Activated CD4-positive, alpha-beta T cell treated with anti-CD3 and anti-CD28 coated beads for 1 hour (primary cell): ENCODE results near the gene CRY1.
"Not testable (repeated sequence)": the region's sequence is repeated elsewhere in the genome, so short reads cannot be mapped to it uniquely, and the experiment has no call there.

Source experiments
- DNase-seq: peaks from one replicate; pipeline ENCODE4 v3.0.0-alpha.2; 2020

The CRY1 gene

DNA sequence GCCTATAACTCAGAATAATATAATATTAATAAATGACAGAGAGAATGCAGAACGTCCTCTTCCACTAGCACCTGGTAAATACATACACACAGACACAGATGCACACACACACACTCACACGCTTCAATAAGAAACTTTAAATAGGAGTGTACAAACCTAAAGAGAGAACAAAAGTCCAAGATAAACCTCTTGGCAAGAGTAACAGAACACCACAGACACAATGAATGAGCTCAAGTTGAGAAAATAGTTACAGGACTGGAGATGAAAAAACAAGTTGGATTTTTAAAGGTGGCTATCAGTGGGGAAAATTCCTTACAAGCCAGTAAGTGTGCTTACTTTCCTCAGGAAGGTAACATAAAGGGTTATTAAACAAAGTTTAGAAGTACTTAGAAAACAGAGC lies 35.2 kb downstream of the CRY1 start:
- no peak for DNase-seq

DNA sequence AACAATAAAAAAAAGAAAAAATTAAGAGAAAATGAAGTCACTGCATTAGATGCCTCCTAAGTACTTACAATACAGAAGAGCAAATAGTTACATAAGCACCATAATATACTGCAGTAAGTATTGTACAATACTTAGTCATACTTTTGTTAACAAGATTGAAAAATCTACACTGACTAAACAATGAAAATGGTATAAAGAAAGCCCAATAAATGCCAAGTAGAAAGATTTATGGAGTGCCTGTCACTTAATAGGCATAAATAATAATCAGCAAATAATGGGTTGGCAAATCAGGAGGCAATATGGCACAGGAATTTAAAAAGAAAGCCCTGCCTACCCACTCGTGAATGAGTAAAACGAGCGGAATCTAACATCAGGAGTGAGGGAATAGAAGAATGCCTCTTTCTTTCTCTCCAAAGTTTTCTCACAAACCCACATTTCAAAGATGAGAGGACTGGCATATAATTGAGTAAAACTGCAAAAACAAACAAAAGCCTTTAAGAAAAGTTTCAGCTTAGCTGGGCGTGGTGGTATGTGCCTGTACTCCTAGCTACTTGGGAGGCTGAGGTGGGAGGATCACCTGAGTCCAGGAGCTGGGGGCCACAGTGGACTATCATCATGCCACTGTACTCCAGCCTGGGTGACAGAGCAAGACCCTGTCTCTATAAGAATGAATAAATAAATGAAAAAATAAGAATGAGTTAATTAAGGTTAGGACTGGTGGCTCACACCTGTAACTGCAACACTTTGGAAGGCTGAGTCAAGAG lies 36.1 kb downstream of the CRY1 start:
- DNase-seq: no peak

DNA sequence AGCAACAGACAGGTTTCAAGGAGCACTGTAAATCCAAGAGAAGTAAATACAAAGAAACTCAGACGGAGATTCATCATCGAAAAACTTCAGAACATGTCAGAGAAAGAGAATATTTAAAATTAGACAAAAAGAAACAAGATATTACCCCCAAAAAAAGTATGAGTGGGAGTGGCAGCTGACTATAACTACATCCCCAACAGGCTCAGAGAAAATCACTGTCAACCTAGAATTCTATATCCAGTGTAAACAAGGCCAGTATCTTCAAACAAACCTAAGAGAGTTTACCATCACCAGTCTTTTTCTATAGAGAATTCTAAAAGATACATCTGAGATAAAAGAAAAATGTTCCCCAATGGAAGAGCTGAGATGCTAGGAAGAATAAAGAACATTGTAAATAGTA lies 39.6 kb downstream of the CRY1 start:
- DNase-seq: no peak

DNA sequence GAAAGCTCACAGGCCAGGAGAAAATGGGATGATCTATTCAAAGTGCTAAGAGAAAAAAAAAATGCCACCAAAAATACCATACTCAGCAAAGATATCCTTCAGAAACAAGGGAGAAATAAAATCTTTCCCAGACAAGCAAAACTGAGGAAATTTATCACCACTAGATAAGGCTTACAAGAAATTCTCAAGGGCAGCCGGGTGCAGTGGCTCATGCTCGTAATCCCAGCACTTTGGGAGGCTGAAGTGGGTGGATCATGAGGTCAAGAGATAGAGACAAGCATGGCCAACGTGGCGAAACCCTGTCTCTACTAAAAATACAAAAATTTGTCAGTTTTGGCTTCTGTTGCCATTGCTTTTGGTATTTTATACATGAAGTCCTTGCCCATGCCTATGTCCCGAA lies 48.2 kb downstream of the CRY1 start:
- DNase-seq: no peak

DNA sequence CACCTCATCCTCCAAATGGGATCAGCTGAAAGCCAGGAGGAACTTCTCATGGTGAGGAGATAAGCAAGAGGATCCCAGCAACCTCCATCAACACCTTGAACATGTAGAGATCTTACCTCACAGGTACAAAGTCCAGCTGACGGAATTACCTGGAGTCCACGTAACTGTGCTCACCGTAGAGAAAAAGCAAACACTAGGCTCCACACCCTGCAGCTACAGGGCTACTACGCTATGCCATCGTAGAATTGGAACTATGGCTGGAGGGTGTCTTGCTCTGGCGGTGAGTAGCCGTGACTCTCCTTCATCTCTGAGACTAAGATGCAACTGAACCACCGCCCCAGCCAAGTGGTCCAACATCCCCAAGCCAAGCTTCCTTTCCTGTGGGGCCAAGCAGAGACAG lies 50.5 kb downstream of the CRY1 start:
- no peak for DNase-seq

DNA sequence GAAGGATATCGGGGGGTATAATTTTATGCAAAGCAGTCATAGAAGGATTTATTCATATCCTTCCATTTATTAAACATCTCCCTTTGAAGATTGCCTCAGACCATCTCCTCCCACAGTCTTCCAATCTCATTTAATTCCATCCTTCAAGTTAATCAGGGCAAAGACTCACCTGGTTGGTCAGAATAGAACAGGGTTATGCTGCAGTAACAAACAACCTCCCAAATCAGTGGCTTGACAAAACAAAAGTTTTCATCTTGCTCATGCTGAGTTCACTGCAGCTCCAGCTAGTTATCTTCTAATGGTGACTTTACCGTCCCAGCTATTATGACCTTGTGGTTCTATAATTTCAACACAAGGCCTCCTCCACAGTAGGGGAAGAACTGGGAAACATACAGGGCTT lies 57.6 kb downstream of the CRY1 start:
- DNase-seq: no peak

DNA sequence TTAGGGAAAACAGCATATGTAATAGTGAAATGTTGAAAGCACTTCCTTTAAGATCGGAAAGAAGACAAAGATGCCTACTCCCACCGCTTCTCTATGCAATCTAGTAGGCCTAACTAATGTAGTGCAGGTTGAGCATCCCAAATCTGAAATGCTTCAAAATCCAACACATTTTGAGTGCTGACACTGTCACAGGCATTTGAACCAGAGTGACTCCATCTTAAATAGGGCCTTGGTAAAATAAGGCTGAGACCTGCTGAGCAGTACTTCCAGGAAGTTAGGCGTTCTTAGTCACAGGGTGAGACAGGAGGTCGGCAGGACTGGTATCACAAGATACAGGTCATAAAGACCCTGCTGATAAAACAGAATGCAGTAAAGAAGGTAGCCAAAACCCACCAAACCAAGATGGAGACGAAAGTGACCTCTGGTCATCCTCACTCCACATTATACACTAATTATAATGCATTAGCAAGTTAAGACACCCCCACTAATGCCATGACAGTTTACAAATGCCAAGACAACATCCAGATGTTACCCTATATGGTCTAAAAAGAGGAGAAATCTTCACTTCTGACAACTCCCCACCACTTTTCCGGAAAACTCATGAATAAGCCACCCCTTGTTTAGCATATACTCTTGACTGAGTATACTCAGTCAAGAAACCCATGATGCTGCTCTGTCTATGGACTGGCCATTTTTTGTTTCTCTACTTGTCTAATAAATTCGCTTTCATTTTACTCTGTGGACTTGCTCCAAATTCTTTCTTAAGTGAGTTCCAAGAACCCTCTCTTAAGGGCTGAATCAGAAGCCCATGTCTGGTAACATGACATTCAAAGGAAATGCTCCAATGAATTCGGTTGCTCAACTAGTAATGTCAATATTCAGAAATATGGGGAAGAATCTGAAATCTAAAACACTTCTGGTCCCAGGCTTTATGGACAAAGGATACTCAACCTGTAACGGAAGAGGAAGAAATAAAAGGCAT lies 59.3 kb downstream of the CRY1 start:
- no peak for DNase-seq

DNA sequence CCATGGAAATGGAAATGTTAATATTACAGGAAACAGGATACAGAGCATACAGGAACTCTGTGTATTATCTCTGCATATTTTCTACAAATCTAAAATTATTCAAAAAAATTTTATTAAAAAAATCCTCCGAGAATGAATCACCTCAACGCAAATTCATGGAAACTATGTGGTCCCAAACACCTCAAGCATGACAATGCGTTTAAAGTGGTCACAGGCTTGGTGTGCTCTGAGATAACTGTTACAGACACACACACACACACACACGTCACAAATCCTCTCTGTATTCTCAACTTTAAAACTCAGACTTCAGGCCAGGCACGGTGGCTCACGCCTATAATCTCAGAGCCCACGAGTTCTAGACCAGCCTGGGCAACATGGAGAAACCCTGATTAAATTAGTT lies 61.1 kb downstream of the CRY1 start:
- no peak for DNase-seq

DNA sequence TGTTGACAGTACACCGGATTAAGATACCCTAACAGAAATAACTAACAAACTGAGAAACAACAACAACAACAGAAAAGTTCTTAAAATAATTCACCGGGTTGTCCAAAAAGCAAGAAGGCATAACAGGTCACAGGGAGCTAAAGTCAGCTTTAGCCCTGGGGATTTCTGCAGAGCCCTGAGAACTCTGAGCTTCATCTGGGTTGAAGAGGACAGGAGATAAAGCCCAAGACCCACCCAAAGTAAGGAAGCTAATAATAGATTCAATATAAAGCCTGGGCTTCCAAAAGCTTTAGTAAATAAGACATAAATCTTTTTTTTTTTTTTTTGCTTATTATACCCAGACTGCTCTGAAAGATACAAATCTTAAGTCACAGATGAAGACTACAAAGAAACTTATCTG lies 62.3 kb downstream of the CRY1 start:
- no peak for DNase-seq

DNA sequence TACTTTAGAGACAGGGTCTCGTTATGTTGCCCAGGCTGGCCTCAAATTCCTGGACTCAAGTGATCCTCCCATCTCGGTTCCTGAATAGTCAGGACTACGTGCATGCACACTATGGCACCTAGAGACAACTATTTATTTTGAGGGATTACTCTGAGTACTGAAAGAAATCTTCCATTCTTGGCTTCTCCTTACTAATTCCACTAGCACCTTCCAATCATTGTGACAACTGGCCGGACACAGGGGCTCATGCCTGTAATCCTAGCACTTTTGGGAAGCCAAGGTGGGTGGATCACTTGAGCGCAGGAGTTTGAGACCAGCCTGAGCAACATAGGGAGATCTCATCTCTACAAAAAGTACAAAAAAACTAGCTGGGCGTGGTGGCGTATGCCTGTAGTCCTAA lies 64.3 kb downstream of the CRY1 start:
- no peak for DNase-seq

DNA sequence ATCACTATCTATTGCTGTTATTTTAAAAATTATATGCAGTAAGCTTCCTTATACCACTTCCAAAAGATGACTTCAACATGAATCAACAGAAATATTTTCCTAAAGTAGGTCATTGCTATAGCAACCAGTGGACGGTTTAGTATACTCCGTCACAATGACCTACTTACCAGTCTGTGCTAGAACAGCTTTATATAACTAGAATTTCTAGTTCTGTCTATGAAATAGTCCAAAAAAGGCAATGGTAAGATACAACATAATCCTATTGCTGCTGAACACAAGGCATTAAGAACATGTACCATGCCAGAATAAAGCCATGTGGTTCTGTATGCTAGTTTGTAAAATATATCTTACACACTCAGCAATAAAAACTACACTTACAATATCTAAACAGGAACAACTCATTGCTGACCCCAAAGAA lies 65.7 kb downstream of the CRY1 start:
- no peak for DNase-seq

DNA sequence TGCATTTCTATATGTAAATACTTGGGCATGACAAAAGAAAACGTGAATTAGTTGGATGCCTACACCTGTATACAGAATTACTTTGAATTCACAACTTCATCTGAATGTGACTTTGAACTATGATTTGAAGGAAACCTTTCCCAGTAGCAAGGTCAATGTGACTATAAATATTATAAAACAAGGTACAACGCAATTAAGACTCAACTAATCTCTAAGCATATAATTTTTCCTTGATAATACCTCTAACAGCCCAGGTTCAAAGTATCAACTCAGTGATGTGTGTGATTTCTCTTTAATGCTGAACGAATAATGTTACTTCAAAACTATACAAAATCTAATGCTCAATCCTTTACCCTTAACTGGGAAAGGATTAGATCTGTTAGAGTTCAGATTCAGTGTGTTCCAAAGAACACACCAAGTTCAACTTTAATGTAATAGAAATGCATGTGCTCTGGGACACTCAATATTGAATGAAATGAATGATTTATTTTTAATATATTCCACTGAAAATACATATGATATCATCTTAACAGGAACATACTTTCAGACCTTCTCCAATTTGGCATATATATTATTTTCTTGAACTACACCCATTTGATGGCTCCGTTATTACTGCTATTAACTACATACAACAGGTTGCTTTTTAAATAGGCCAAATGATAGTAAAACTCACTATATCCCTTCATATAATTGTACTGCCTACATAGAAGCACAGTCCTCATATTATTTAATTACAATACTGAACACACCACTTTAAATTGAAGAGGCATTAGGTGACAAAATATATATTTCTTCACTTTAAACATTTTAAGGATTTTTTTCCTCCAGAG lies 66.3 kb downstream of the CRY1 start:
- no peak for DNase-seq

DNA sequence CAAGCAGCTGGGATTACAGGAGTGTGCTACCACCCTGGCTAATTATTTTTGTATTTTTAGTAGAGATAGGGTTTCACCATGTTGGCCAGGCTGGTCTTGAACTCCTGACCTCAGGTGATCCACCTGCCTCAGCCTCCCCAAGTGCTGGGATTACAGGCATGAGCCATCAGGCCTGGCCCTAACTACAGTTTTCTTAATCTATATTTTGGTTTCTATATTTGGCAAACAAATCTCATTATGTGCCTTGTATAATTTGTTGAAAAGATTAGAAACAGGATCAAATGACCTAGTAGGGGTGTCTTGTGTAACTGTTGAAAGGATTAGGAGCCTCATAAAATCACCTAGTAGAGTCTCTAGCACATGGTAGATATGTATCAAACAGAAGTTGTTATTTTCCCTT lies 67.0 kb downstream of the CRY1 start:
- DNase-seq: not testable (repeated sequence)

DNA sequence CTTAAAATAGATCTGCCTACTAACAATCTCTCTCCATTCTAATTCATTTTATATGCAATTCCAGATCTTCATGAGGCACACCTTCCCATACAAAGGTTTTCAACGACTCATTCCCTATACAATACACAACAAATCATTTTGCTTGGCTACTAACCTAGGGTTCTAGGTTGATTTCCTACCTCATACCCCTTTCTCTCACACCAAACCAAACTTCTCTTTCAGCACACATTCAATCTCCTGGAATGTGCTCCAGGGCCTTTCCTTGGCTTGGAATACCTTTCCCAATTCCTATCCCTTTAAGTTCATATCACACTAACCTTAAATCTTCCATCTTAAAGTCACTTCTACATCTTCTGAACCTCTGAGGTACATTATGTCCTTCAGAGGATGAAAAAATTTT lies 67.7 kb downstream of the CRY1 start:
- DNase-seq: no peak

DNA sequence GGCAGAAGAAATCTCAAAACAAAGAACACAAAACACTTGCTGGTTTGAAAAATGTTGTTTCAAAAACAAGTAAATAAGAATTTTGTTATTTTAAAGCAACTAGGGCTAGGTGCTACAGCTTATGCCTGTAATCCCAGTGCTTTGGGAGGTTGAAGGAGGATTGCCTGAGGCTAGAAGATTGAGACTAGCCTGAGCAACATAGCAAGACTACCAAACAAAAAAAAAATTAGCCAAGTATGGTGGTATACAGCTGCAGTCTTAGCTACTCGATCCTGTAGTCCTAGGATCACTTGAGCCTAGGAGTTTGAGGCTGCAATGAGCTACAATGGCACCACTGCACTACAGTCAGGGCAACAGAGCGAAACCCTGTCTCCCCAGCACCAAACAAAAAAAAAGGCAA lies 73.8 kb downstream of the CRY1 start:
- no peak for DNase-seq

DNA sequence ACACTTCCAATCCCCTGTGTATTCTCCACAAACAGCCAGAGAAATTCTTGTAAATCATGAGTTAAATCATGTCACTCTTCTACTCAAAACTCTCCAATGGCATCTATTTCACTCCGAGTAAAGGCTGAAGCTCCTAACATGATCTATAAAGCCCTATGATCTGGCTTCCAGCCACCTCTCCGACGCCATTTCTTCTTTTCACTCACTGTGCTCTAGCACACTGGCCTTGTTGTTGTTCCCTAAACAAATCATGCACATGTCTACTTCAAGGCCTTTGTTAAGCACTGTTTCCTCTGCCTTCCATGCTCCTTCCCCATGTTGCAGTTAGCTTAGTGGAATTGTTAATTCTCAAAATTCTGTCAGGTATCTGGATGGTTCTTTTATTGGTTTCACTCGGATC lies 76.3 kb downstream of the CRY1 start:
- DNase-seq: no peak

DNA sequence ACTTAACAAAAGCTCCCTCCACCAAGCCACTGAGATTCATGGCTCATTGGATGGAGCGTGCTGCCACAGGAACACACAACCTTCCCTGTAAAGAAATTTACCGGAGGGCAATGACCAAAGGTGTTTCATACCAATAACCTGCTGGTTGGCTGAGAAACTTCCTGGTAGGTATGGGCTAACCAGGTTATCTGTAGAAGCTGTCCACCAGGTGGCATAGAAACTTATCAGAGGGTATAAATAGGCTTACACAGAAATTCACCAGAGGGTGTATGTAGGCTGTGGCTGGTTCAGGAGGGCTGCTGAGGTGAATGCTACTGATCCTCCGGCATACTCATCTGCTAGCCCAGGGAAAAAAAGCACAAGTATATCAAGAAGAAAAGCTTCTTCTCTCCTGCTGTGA lies 79.3 kb downstream of the CRY1 start:
- no peak for DNase-seq

DNA sequence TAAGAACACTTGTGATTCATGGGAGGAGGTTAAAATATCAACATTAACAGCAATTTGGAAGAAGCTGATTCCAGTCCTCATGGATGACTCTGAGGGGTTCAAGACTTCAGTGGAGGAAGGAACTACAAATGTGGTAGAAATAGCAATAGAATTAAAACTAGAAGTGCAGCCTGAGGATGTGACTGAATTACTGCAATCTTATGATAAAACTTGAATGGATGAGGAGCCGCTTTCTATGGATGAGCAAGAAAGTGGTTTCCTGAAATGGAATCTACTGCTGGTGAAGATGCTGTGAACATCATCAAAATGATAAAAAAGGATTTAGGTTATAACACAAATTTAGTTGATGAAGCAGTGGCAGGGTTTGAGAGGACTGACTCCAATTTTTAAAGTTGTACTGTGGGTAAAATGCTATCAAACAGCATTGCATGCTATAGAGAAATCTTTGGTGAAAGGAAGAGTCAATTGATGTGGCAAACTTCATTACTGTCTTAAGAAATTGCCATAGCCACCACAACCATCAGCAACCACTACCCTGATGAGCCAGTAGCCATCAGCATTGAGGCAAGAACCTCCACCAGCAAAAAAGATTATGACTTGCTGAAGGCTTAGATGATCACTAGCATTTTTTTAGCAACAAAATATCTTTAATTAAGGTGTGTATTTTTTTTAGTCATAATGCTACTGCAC lies 80.5 kb downstream of the CRY1 start:
- no peak for DNase-seq

DNA sequence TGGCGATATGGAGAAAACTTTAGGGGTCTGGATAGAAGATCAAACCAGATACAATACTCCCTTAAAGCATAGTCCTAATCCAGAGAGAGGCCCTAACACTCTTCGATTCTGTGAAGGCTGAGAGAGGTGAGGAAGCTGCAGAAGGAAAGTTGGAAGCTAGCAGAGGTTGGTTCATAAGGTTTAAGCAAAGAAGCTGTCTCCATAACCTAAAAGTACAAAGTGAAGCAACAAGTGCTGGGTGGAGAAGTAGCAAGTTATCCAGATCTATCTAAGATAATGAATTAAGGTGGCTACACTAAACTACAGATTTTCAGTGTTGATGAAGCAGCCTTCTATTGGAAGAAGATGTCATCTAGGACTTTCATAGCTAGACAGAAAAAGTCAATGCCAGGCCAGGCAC lies 81.8 kb downstream of the CRY1 start:
- DNase-seq: no peak

DNA sequence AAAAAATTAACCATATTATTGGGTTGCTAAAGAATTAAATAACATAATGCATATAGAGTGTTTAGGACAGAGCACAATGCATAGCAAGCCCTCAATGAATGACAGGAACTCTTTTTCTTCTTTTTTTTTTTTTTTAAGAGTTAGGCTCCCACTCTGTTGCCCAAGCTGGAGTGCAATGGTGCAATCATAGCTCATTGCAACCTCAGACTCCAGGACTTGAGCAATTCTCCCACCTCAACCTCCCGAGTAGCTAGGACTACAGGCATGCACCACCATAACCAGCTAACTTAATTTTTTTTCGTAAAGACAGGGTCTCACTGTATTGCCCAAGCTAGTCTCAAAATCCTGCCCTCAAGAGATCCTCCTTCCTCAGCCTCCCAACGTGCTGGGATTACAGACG lies 85.9 kb downstream of the CRY1 start:
- no peak for DNase-seq

DNA sequence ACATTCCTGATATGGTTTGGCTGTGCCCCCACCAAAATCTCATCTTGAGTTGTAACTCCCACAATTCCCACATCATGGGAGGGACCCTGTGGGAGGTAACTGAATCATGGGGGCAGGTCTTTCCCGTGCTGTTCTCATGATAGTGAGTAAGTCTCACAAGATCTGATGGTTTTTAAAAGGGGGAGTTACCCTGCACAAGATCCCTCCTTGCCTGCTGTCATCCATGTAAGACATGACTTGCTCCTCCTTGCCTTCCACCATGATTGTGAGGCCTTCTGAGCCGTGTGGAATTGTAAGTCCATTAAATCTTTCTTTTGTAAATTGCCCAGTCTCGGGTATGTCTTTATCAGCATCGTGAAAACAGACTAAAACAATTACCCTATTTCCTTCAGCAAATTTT lies 90.7 kb downstream of the CRY1 start:
- DNase-seq: not testable (repeated sequence)

DNA sequence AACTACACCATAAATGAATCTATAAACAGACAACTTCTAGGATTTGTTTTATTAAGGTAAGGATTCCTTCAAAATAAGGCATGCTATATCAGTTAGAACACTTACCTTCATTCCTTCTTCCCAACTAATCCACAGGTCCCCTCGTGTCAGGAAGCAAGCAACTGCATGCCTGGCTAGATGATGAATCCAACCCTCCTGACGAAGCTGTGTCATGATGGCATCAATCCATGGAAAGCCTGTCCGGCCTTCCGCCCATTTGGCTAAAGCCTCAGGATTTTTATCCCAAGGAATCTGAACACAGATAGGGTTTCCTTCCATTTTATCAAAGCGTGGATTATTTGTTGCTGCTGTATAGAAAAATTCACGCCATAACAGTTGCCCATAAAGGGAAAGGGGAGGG lies 93.9 kb downstream of the CRY1 start:
- no peak for DNase-seq

DNA sequence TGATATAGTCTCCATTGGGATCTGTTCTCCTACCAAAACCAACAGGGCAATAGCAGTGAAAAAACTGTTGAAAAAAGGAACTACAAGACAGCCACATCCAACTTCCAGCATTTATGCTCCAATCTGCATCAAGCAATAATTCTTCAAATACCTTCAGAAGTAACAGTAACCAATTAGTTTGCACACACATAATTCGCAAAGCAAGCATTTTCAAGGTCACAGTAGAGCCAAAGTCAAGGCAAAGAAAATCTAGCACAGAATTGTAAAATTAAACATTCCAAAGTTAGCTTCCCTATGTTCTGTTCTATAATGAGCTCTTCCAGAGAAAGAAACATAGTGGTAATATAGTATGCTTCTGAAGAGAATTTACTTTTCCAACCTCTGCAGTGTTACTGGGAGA lies 95.4 kb downstream of the CRY1 start:
- no peak for DNase-seq
